ENCODE results near the gene ENPP4. TPM values are rescaled to one million over a fixed set of nuclear protein-coding genes. Genes with fewer than 3 reads are reported as not detected.

ENPP4 gene
- total and polyA plus RNA-seq, 4 donors = 10.1 to 27.0 (median 16.0) TPM

- H3K36me3 ChIP-seq (ENCODE audit: control insufficient read depth in 1 of 2, insufficient read depth in 2 of 2, low read length in 1 of 2) = no peaks in the 10 kb centered on the region
- no peak for DNase-seq
- intact Hi-C loops (cut with DNase I) = no loop called here
- H3K4me3 ChIP-seq (ENCODE audit: low read length in 2 of 2) = no peak overlapping the region
- H3K4me1 ChIP-seq (ENCODE audit: control insufficient read depth in 1 of 2, insufficient read depth in 2 of 2, low read length in 2 of 2) = no peaks in the 10 kb centered on the region
- ATAC-seq (ENCODE audit: low FRiP score) = no peak
- 86 to 87% methylated on average over 4 of the region's 4 CpGs for WGBS, 2 donors
- no peaks in the 10 kb centered on the region for H3K9me3 ChIP-seq (ENCODE audit: control insufficient read depth, low read length)
- no peaks in the 10 kb centered on the region for H3K27me3 ChIP-seq (ENCODE audit: control insufficient read depth in 1 of 2, insufficient read depth in 2 of 2, low read length in 1 of 2)
- H3K27ac ChIP-seq (ENCODE audit: low read depth in 1 of 2, low read length in 2 of 2) = no peak overlapping the region
These were observed 42.4 kb downstream of the ENPP4 start for GRCh38 chr6:46172176-46172575.

DNA sequence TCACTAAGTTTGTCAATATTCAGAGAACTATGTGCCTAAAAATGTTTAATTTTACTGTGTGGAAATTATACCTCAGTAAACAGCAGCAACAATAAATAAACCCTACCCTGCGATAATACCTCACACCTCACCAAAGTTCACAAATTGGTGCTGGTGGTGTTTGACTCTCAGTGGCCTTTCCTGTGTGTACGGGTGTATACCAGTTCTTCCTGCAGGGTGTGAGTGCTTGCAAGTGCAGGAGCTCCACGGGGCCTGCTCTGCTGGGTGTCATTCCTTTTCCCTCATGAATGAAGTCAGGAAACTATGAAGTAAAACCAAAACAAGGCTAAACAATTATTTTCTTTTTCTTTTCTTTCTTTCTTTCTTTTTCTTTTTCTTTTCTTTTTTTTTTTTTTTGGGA is 45.1 kb downstream of the ENPP4 start:
- intact Hi-C loops (cut with DNase I) = no loop called here
- ATAC-seq (ENCODE audit: low FRiP score) = no peak
- 76 to 85% methylated on average over 3 of the region's 3 CpGs for WGBS, 2 donors
- no peaks in the 10 kb centered on the region for H3K27me3 ChIP-seq (ENCODE audit: control insufficient read depth in 1 of 2, insufficient read depth in 2 of 2, low read length in 1 of 2)
- no peak for DNase-seq
- no peaks in the 10 kb centered on the region for H3K36me3 ChIP-seq (ENCODE audit: control insufficient read depth in 1 of 2, insufficient read depth in 2 of 2, low read length in 1 of 2)
- no peaks in the 10 kb centered on the region for H3K4me1 ChIP-seq (ENCODE audit: control insufficient read depth in 1 of 2, insufficient read depth in 2 of 2, low read length in 2 of 2)
- H3K9me3 ChIP-seq (ENCODE audit: control insufficient read depth, low read length) = no peaks in the 10 kb centered on the region
- H3K27ac ChIP-seq (ENCODE audit: low read depth in 1 of 2, low read length in 2 of 2) = no peak overlapping the region
- H3K4me3 ChIP-seq (ENCODE audit: low read length in 2 of 2) = no peak overlapping the region

DNA sequence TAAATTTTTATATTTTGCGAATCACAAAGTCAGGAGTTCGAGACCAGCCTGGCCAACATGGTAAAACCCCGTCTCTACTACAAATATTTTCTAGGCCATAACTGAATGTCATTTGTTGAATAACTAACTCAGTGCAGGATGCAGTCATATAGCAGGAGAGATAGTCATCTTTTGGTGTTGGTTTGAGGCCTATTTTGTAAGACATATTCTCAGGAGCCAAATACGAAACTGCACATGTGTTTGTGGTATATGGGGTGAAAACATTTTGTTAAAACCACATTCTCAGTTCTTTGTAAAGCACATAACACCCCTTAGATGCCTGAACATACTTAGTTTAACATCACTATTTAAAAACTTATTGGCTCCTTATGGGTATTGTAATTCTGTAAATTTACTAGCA is 45.7 kb downstream of the ENPP4 start:
- 92 to 95% methylated on average over 4 of the region's 4 CpGs for WGBS, 2 donors
- H3K4me3 ChIP-seq (ENCODE audit: low read length in 2 of 2) = no peak overlapping the region
- no peaks in the 10 kb centered on the region for H3K9me3 ChIP-seq (ENCODE audit: control insufficient read depth, low read length)
- intact Hi-C loops (cut with DNase I) = no loop called here
- no peak for DNase-seq
- H3K4me1 ChIP-seq (ENCODE audit: control insufficient read depth in 1 of 2, insufficient read depth in 2 of 2, low read length in 2 of 2) = no peaks in the 10 kb centered on the region
- H3K27me3 ChIP-seq (ENCODE audit: control insufficient read depth in 1 of 2, insufficient read depth in 2 of 2, low read length in 1 of 2) = no peaks in the 10 kb centered on the region
- H3K36me3 ChIP-seq (ENCODE audit: control insufficient read depth in 1 of 2, insufficient read depth in 2 of 2, low read length in 1 of 2) = no peaks in the 10 kb centered on the region
- H3K27ac ChIP-seq (ENCODE audit: low read depth in 1 of 2, low read length in 2 of 2) = no peak overlapping the region
- ATAC-seq (ENCODE audit: low FRiP score) = no peak

- Histone ChIP-seq H3K27me3 (ENCODE audit: control insufficient read depth in 1 of 2, insufficient read depth in 2 of 2, low read length in 1 of 2) (no peaks in the 10 kb centered on the region), H3K4me3 (ENCODE audit: low read length in 2 of 2) (no peak overlapping the region), H3K27ac (ENCODE audit: low read depth in 1 of 2, low read length in 2 of 2) (no peak overlapping the region), H3K4me1 (ENCODE audit: control insufficient read depth in 1 of 2, insufficient read depth in 2 of 2, low read length in 2 of 2) (no peaks in the 10 kb centered on the region), H3K36me3 (ENCODE audit: control insufficient read depth in 1 of 2, insufficient read depth in 2 of 2, low read length in 1 of 2) (no peaks in the 10 kb centered on the region), H3K9me3 (ENCODE audit: control insufficient read depth, low read length) (no peaks in the 10 kb centered on the region)
- no peak for ATAC-seq (ENCODE audit: low FRiP score)
- intact Hi-C loops (cut with DNase I) = no loop called here
- DNase-seq = no peak
- 66 to 79% methylated on average over 3 of the region's 3 CpGs for WGBS, 2 donors
These were observed 46.2 kb downstream of the ENPP4 start for GRCh38 chr6:46175976-46176375.

GRCh38 chr6:46184114-46184513 is 54.3 kb downstream of the ENPP4 start:
- ATAC-seq (ENCODE audit: low FRiP score) (no peak), DNase-seq (no peak)
- H3K9me3 ChIP-seq (ENCODE audit: control insufficient read depth, low read length) = no peaks in the 10 kb centered on the region
- 18 to 33% methylated on average over 4 of the region's 4 CpGs for WGBS, 2 donors
- no peaks in the 10 kb centered on the region for H3K36me3 ChIP-seq (ENCODE audit: control insufficient read depth in 1 of 2, insufficient read depth in 2 of 2, low read length in 1 of 2)
- no peak overlapping the region for H3K27ac ChIP-seq (ENCODE audit: low read depth in 1 of 2, low read length in 2 of 2)
- intact Hi-C loops (cut with DNase I) = no loop called here
- H3K27me3 ChIP-seq (ENCODE audit: control insufficient read depth in 1 of 2, insufficient read depth in 2 of 2, low read length in 1 of 2) = no peaks in the 10 kb centered on the region
- no peaks in the 10 kb centered on the region for H3K4me1 ChIP-seq (ENCODE audit: control insufficient read depth in 1 of 2, insufficient read depth in 2 of 2, low read length in 2 of 2)
- no peak overlapping the region for H3K4me3 ChIP-seq (ENCODE audit: low read length in 2 of 2)

DNA sequence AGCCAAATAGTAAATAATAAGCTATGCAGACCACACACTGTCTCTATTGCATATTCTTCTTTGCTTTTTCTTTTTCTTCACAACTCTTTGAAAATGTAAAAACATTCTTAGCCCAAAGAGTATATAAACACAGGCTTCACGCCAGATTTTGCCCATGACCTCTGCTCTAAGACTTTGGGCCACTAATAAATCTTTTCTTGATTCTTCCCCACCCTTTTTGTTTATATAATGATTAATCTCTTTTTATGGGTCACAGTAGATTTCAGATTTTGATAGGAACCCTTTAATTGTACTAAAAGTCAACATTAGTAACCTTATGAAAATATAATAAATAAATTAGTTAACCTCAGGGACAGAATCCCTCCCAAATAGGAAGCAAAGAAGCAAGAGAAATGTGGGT is 56.8 kb downstream of the ENPP4 start:
- no peak overlapping the region for H3K4me3 ChIP-seq (ENCODE audit: low read length in 2 of 2)
- no peaks in the 10 kb centered on the region for H3K4me1 ChIP-seq (ENCODE audit: control insufficient read depth in 1 of 2, insufficient read depth in 2 of 2, low read length in 2 of 2)
- intact Hi-C loops (cut with DNase I) = no loop called here
- no peak for ATAC-seq (ENCODE audit: low FRiP score)
- 53 to 57% methylated on average over 1 of the region's 1 CpG for WGBS, 2 donors
- H3K9me3 ChIP-seq (ENCODE audit: control insufficient read depth, low read length) = no peaks in the 10 kb centered on the region
- no peak overlapping the region for H3K27ac ChIP-seq (ENCODE audit: low read depth in 1 of 2, low read length in 2 of 2)
- DNase-seq = no peak
- no peaks in the 10 kb centered on the region for H3K36me3 ChIP-seq (ENCODE audit: control insufficient read depth in 1 of 2, insufficient read depth in 2 of 2, low read length in 1 of 2)
- H3K27me3 ChIP-seq (ENCODE audit: control insufficient read depth in 1 of 2, insufficient read depth in 2 of 2, low read length in 1 of 2) = no peaks in the 10 kb centered on the region

DNA sequence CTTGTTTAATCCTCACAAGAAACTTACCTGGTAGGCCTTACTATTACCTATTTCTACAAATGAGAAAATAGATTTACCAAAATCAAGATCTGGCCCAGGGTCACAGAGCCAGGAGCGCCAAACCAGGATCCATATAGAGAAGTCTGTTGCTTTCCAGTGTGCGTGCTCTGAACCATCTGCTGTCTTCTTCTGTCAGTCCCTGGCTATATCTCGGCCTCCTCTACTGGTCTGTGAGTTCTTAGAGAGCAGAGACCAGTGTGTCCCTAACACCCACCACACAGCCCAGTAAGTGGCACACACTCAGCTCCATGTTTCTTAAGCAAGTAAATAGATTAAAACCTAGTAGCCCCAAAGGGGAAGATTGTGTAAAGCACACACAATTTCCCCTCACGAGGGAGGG is 59.9 kb downstream of the ENPP4 start:
- DNase-seq (no peak), ATAC-seq (ENCODE audit: low FRiP score) (no peak)
- no peaks in the 10 kb centered on the region for H3K9me3 ChIP-seq (ENCODE audit: control insufficient read depth, low read length)
- no peaks in the 10 kb centered on the region for H3K36me3 ChIP-seq (ENCODE audit: control insufficient read depth in 1 of 2, insufficient read depth in 2 of 2, low read length in 1 of 2)
- intact Hi-C loops (cut with DNase I) = no loop called here
- peaks cover 0 to 4% of the 10 kb centered on the region in 2 donors for H3K4me1 ChIP-seq (ENCODE audit: control insufficient read depth in 1 of 2, insufficient read depth in 2 of 2, low read length in 2 of 2)
- WGBS, 2 donors = 93 to 98% methylated on average over 4 of the region's 4 CpGs
- no peak overlapping the region for H3K27ac ChIP-seq (ENCODE audit: low read depth in 1 of 2, low read length in 2 of 2)
- H3K4me3 ChIP-seq (ENCODE audit: low read length in 2 of 2) = no peak overlapping the region
- no peaks in the 10 kb centered on the region for H3K27me3 ChIP-seq (ENCODE audit: control insufficient read depth in 1 of 2, insufficient read depth in 2 of 2, low read length in 1 of 2)

DNA sequence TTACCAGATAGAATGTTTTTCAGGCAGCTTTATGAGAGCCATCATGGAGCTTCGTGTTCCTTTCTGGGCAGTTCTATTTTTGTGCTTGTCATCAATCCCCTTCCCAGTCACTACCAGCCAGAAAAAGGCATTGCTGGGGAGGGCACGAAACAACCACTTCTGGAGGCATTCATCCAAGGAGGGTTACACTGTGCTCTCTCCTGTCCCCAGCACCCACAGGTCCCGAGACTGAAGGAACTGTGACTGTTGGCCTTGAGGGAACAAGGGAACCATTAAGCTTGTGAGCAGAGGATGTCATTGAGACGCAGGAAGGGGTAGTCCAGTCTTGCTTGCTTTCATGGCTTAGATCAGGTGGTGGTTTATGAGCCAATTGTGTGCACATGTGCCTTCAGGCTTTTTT is 61.1 kb downstream of the ENPP4 start:
- Histone ChIP-seq H3K4me3 (ENCODE audit: low read length in 2 of 2) (no peak overlapping the region), H3K4me1 (ENCODE audit: control insufficient read depth in 1 of 2, insufficient read depth in 2 of 2, low read length in 2 of 2) (peaks cover 0 to 4% of the 10 kb centered on the region in 2 donors), H3K36me3 (ENCODE audit: control insufficient read depth in 1 of 2, insufficient read depth in 2 of 2, low read length in 1 of 2) (no peaks in the 10 kb centered on the region), H3K9me3 (ENCODE audit: control insufficient read depth, low read length) (no peaks in the 10 kb centered on the region), H3K27ac (ENCODE audit: low read depth in 1 of 2, low read length in 2 of 2) (peak overlapping the region in 1 of 2 donors; percentile 7), H3K27me3 (ENCODE audit: control insufficient read depth in 1 of 2, insufficient read depth in 2 of 2, low read length in 1 of 2) (no peaks in the 10 kb centered on the region)
- DNase-seq = no peak
- intact Hi-C loops (cut with DNase I) = no loop called here
- WGBS, 2 donors = 39 to 58% methylated on average over 4 of the region's 4 CpGs
- peak; percentile 51 for ATAC-seq (ENCODE audit: low FRiP score)

DNA sequence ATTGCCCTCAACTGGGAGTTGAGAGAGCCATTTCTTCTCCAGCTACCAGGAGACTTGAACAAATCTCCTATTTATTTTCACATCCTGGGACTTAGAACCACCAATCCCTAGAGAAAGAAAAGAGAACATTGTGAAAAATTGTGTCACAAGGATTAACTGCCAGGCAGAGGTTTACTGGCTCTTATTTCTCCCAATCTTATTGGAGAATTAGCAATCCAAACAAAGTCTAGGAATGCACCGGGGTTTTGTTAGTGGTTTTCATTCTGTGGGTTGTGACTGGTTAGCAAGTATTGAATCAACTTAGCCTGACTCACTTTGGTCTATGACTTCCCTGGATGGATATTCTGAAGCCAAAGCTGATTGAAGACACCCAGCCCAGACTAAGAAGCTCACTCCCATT is 62.2 kb downstream of the ENPP4 start:
- peaks cover 0 to 4% of the 10 kb centered on the region in 2 donors for H3K4me1 ChIP-seq (ENCODE audit: control insufficient read depth in 1 of 2, insufficient read depth in 2 of 2, low read length in 2 of 2)
- WGBS, 2 donors = 3 to 13% methylated on average over 1 of the region's 1 CpG
- DNase-seq (no peak), ATAC-seq (ENCODE audit: low FRiP score) (peak; percentile 49)
- no peak overlapping the region for H3K4me3 ChIP-seq (ENCODE audit: low read length in 2 of 2)
- intact Hi-C loops (cut with DNase I) = no loop called here
- H3K9me3 ChIP-seq (ENCODE audit: control insufficient read depth, low read length) = no peaks in the 10 kb centered on the region
- H3K27me3 ChIP-seq (ENCODE audit: control insufficient read depth in 1 of 2, insufficient read depth in 2 of 2, low read length in 1 of 2) = no peaks in the 10 kb centered on the region
- no peaks in the 10 kb centered on the region for H3K36me3 ChIP-seq (ENCODE audit: control insufficient read depth in 1 of 2, insufficient read depth in 2 of 2, low read length in 1 of 2)
- peak overlapping the region in 1 of 2 donors; percentile 57 for H3K27ac ChIP-seq (ENCODE audit: low read depth in 1 of 2, low read length in 2 of 2)
